ENCODE data around the gene TM4SF5. TPM values are rescaled to one million over a fixed set of nuclear protein-coding genes. Genes with fewer than 3 reads are reported as not detected.

TM4SF5 gene
- total RNA-seq, 4 donors from 2014 or later = not detected

GRCh38 chr17:4734857-4735475 lies 36.7 kb upstream of the TM4SF5 start:
- no peak for TF ChIP-seq CTCF (IDR thresholded peaks at IDR 0.05; ENCODE audit: low read depth)

GRCh38 chr17:4735876-4736651 lies 35.6 kb upstream of the TM4SF5 start:
- TF ChIP-seq CTCF (IDR thresholded peaks at IDR 0.05; ENCODE audit: low read depth) = no peak

GRCh38 chr17:4738136-4739121 lies 33.3 kb upstream of the TM4SF5 start:
- no peak for TF ChIP-seq CTCF (IDR thresholded peaks at IDR 0.05; ENCODE audit: low read depth)

GRCh38 chr17:4739122-4740024 lies 32.3 kb upstream of the TM4SF5 start, which contains the start of the genes CXCL16 and ZMYND15:
Gene CXCL16, minus strand, starts transcription at chr17:4739928. Its CDS starts 589 bp downstream, at chr17:4739339.
Gene ZMYND15, plus strand, starts transcription at chr17:4739833. Its CDS starts 716 bp downstream, at chr17:4740549.
- TF ChIP-seq CTCF (IDR thresholded peaks at IDR 0.05; ENCODE audit: low read depth) = no peak

- TF ChIP-seq CTCF (IDR thresholded peaks at IDR 0.05; ENCODE audit: low read depth) = no peak
Measured at GRCh38 chr17:4740025-4740351, 31.7 kb upstream of the TM4SF5 start.

- no peak for TF ChIP-seq CTCF (IDR thresholded peaks at IDR 0.05; ENCODE audit: low read depth)
Measured at GRCh38 chr17:4740584-4740983, 31.1 kb upstream of the TM4SF5 start.

Measured in subcutaneous adipose tissue (tissue), 4 donors.